ENCODE results near the gene CLMP. TPM values are rescaled to one million over a fixed set of nuclear protein-coding genes. Genes with fewer than 3 reads are reported as not detected.

Gene CLMP
- polyA plus RNA-seq, 3 donors, result 0.33 TPM; not detected in 2

GRCh38 chr11:123083623-123084029 is 111.4 kb downstream of the CLMP start:
- no peaks in the 10 kb centered on the region for H3K79me2 ChIP-seq (ENCODE audit: insufficient read depth, low read length)
- H3K27ac ChIP-seq (ENCODE audit: low read depth in 1 of 2, low read length in 2 of 2), result peak overlapping the region in 1 of 2 donors; percentile 43
- TF ChIP-seq, protein P1, sequence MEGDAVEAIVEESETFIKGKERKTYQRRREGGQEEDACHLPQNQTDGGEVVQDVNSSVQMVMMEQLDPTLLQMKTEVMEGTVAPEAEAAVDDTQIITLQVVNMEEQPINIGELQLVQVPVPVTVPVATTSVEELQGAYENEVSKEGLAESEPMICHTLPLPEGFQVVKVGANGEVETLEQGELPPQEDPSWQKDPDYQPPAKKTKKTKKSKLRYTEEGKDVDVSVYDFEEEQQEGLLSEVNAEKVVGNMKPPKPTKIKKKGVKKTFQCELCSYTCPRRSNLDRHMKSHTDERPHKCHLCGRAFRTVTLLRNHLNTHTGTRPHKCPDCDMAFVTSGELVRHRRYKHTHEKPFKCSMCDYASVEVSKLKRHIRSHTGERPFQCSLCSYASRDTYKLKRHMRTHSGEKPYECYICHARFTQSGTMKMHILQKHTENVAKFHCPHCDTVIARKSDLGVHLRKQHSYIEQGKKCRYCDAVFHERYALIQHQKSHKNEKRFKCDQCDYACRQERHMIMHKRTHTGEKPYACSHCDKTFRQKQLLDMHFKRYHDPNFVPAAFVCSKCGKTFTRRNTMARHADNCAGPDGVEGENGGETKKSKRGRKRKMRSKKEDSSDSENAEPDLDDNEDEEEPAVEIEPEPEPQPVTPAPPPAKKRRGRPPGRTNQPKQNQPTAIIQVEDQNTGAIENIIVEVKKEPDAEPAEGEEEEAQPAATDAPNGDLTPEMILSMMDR (IDR thresholded peaks at IDR 0.05), result no peak
- Mint-ChIP-seq H3K27ac (peak overlapping the region; percentile 63 to 93 (median 80)), H3K27me3 (ENCODE audit: low read depth in 3 of 3) (peaks cover 0 to 3% (median 0%) of the 10 kb centered on the region in 3 donors), H3K36me3 (no peaks in the 10 kb centered on the region), H3K4me3 (peak overlapping the region in 1 of 2 donors; percentile 59), H3K9me3 (no peaks in the 10 kb centered on the region), H3K4me1 (peaks cover 13% of the 10 kb centered on the region)
- H3K27me3 ChIP-seq (ENCODE audit: control insufficient read depth in 2 of 2, insufficient read depth in 2 of 2, low read length in 2 of 2), result no peaks in the 10 kb centered on the region
- H4K20me1 ChIP-seq (ENCODE audit: insufficient read depth, low read length), result no peaks in the 10 kb centered on the region
- H3K4me2 ChIP-seq (replicated peaks; ENCODE audit: extremely low read depth, low read length, poor library complexity, severe bottlenecking), result peak overlapping the region; percentile 32
- peak; percentile 86 to 93 (median 86) for DNase-seq
- whole genome bisulfite sequencing (ENCODE audit: insufficient coverage), result 0% methylated on average over 3 of the region's 4 CpGs
- H3K9ac ChIP-seq (ENCODE audit: insufficient read depth, low read length, poor library complexity, severe bottlenecking), result no peak overlapping the region
- H3K9me3 ChIP-seq (replicated peaks in 1 of 2; ENCODE audit: control insufficient read depth in 1 of 2, insufficient read depth in 1 of 2, low read length in 2 of 2), result no peaks in the 10 kb centered on the region
- peak overlapping the region in 1 of 3 experiments; percentile 6 for H3K4me3 ChIP-seq (replicated peaks in 1 of 3; ENCODE audit: low read depth in 2 of 3, low read length in 3 of 3)
- H2AFZ ChIP-seq (ENCODE audit: insufficient read depth, low read depth, low read length, poor library complexity, severe bottlenecking), result peak overlapping the region; percentile 31
- no peaks in the 10 kb centered on the region for H3K36me3 ChIP-seq (replicated peaks in 1 of 2; ENCODE audit: control insufficient read depth in 1 of 2, insufficient read depth in 2 of 2, low read length in 2 of 2)
- intact Hi-C loops (cut with micrococcal nuclease), result no loop called here
- H3K4me1 ChIP-seq (ENCODE audit: control insufficient read depth in 1 of 2, insufficient read depth in 2 of 2, low read length in 2 of 2), result peaks cover 7 to 8% of the 10 kb centered on the region in 2 donors

DNA sequence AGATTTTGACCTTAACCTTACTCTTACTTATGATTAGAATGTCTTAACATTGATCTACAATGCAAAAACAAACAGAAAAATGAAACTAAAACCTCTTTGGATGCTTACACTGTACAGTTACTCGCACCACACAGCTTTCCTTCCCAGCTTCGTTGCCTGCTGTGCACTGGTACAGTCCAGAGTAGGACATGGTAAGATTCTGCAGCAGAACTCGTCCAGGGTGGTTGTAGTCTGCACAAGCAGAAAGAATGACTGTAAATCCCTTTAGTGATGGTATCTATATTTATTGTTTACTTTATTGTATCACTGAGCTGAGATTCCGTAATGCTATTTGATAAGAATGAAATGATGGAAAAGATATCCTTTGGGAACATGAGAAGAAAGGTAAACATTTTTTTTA is 112.1 kb downstream of the CLMP start:
- no peaks in the 10 kb centered on the region for H3K9me3 Mint-ChIP-seq
- no peaks in the 10 kb centered on the region for H3K36me3 Mint-ChIP-seq
- H3K4me3 Mint-ChIP-seq, result peak overlapping the region in 1 of 2 donors; percentile 24
- Histone ChIP-seq H4K20me1 (ENCODE audit: insufficient read depth, low read length) (no peaks in the 10 kb centered on the region), H3K27ac (ENCODE audit: low read depth in 1 of 2, low read length in 2 of 2) (no peak overlapping the region), H3K9ac (ENCODE audit: insufficient read depth, low read length, poor library complexity, severe bottlenecking) (no peak overlapping the region), H3K36me3 (replicated peaks in 1 of 2; ENCODE audit: control insufficient read depth in 1 of 2, insufficient read depth in 2 of 2, low read length in 2 of 2) (no peaks in the 10 kb centered on the region), H3K4me3 (replicated peaks in 1 of 3; ENCODE audit: low read depth in 2 of 3, low read length in 3 of 3) (no peak overlapping the region), H3K27me3 (ENCODE audit: control insufficient read depth in 2 of 2, insufficient read depth in 2 of 2, low read length in 2 of 2) (no peaks in the 10 kb centered on the region), H3K9me3 (replicated peaks in 1 of 2; ENCODE audit: control insufficient read depth in 1 of 2, insufficient read depth in 1 of 2, low read length in 2 of 2) (no peaks in the 10 kb centered on the region), H3K4me1 (ENCODE audit: control insufficient read depth in 1 of 2, insufficient read depth in 2 of 2, low read length in 2 of 2) (peaks cover 7 to 8% of the 10 kb centered on the region in 2 donors), H3K4me2 (replicated peaks; ENCODE audit: extremely low read depth, low read length, poor library complexity, severe bottlenecking) (no peak overlapping the region), H3K79me2 (ENCODE audit: insufficient read depth, low read length) (no peaks in the 10 kb centered on the region), H2AFZ (ENCODE audit: insufficient read depth, low read depth, low read length, poor library complexity, severe bottlenecking) (no peak overlapping the region)
- intact Hi-C loops (cut with micrococcal nuclease), result no loop called here
- peaks cover 13% of the 10 kb centered on the region for H3K4me1 Mint-ChIP-seq
- peaks cover 0 to 3% (median 0%) of the 10 kb centered on the region in 3 donors for H3K27me3 Mint-ChIP-seq (ENCODE audit: low read depth in 3 of 3)
- TF ChIP-seq, protein P1 (IDR thresholded peaks at IDR 0.05), result no peak
- peak overlapping the region in 3 of 7 donors; percentile 19 to 76 (median 21) for H3K27ac Mint-ChIP-seq
- no peak for DNase-seq
- 100% methylated on average over 1 of the region's 4 CpGs for WGBS (ENCODE audit: insufficient coverage)
